ENCODE data around the gene OR2AE1. TPM values are rescaled to one million over a fixed set of nuclear protein-coding genes. Genes with fewer than 3 reads are reported as not detected.

The OR2AE1 gene
- total RNA-seq, 2 donors from 2014 or later, result 0.43 TPM; not detected in 1

DNA sequence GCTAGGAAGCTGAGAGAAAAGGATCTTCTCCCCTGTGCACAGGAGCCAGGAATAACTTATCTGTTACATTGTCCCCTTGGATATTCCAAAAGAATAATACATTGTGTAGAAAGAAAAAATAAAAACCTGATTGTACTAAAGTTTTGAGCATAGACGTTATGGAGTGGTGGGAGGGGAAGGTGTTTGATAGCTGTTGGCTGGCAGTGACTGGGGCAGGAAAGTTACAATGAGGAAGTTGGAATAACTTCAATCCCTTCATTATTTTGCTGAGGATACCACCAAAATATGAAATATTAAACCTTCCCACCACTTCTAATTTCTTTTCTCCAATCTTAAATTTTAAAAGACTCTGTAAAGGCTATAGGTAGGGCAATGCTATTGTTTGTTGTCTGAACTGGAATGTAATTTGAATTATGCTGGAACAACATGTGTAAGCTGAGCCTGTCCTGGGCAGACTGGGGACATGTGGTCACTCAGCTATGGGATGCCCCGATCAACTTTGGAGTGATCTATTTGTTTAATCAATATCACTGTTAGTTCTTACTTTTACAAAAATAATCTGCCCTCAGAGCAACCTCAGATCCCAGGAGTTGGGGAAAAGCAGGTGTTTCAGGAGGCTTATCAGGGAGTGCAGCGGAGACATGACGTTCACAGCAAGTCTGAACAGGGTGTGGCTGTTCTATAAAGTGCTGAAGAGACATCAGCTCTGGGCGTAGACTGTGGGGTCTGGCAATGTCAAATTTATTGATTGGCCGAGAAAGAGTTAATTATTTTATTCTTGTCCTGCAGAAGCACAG is 28.2 kb downstream of the OR2AE1 start:
- no peak for DNase-seq (ENCODE audit: low spot score)
- Histone ChIP-seq H3K27ac (no peak overlapping the region), H3K27me3 (no peaks in the 10 kb centered on the region), H3K4me1 (no peaks in the 10 kb centered on the region), H3K9me3 (no peaks in the 10 kb centered on the region), H3K4me3 (no peak overlapping the region), H3K36me3 (no peaks in the 10 kb centered on the region)
- TF ChIP-seq, protein P1, sequence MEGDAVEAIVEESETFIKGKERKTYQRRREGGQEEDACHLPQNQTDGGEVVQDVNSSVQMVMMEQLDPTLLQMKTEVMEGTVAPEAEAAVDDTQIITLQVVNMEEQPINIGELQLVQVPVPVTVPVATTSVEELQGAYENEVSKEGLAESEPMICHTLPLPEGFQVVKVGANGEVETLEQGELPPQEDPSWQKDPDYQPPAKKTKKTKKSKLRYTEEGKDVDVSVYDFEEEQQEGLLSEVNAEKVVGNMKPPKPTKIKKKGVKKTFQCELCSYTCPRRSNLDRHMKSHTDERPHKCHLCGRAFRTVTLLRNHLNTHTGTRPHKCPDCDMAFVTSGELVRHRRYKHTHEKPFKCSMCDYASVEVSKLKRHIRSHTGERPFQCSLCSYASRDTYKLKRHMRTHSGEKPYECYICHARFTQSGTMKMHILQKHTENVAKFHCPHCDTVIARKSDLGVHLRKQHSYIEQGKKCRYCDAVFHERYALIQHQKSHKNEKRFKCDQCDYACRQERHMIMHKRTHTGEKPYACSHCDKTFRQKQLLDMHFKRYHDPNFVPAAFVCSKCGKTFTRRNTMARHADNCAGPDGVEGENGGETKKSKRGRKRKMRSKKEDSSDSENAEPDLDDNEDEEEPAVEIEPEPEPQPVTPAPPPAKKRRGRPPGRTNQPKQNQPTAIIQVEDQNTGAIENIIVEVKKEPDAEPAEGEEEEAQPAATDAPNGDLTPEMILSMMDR (IDR thresholded peaks at IDR 0.05), result no peak

DNA sequence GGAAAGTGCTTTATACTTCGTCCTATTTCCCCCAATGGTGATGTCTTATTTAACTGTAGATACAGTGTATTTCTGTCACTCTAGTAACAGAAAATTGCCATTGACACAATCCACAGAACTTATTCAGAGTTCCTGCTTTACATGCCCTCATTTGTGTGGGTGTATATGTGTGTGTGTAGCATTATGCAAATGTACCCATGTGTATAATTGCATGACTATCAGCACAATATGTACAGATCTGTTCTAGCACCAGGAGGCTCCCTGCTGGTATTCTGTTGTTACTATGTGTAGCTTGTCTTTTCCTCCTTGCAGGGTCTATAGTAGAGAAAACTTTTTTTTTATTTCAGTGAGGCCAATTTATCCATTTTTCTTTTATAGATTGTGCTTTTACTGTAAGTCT is 32.5 kb downstream of the OR2AE1 start:
- no peaks in the 10 kb centered on the region for H3K4me1 ChIP-seq
- TF ChIP-seq, protein P1 (IDR thresholded peaks at IDR 0.05), result no peak

DNA sequence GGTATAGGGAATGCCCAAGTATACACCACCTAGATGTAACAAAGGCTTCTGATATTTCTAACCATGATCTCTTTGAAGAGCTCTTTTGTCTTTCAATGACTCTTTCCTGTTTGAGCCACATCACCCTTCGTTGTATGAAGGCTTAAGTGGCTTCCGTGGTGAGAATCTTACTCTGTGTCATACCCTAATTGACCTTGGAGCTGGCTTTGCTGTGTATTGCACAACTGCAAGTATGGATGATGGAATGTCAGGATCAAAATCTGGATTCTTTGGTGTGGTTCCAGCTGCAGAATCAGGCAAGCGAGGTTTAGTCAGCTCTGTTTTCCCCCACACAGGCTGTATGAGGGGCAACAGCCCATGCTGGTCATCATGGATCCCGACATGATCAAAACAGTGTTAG is 33.0 kb downstream of the OR2AE1 start:
- no peak overlapping the region for H3K4me3 ChIP-seq
- no peaks in the 10 kb centered on the region for H3K27me3 ChIP-seq
- H3K27ac ChIP-seq, result no peak overlapping the region
- no peaks in the 10 kb centered on the region for H3K9me3 ChIP-seq
- H3K4me1 ChIP-seq, result no peaks in the 10 kb centered on the region
- H3K36me3 ChIP-seq, result no peaks in the 10 kb centered on the region
- TF ChIP-seq, protein P1 (IDR thresholded peaks at IDR 0.05), result no peak
- DNase-seq (ENCODE audit: low spot score), result no peak

More for the DNA sequence above, 32.5 kb downstream of the OR2AE1 start:
- H3K27me3 ChIP-seq, result no peaks in the 10 kb centered on the region
- no peaks in the 10 kb centered on the region for H3K36me3 ChIP-seq
- H3K27ac ChIP-seq, result no peak overlapping the region
- no peak overlapping the region for H3K4me3 ChIP-seq
- no peak for DNase-seq (ENCODE audit: low spot score)
- H3K9me3 ChIP-seq, result no peaks in the 10 kb centered on the region

DNA sequence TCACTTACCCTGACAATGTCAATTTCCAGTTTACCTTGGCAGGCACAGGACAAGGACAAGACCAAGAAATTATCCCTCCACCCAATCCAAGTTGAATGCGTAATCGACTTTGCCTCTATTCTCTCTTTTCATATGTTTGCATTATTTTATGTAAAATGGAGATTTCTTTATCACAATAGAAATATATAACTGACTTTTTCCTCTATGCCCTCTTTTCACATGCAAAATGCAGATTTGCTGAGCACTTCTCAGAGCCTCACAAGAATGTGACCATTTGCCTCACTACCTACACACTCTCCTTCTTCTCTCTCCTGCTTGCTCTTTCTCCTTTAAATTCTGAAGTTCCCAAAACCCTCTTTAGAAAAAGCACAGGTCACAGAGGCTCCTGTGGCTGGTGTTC is 33.9 kb downstream of the OR2AE1 start:
- TF ChIP-seq, protein P1 (IDR thresholded peaks at IDR 0.05), result no peak
- Histone ChIP-seq H3K4me3 (no peak overlapping the region), H3K27me3 (no peaks in the 10 kb centered on the region), H3K36me3 (no peaks in the 10 kb centered on the region), H3K27ac (no peak overlapping the region), H3K9me3 (no peaks in the 10 kb centered on the region), H3K4me1 (no peaks in the 10 kb centered on the region)
- DNase-seq (ENCODE audit: low spot score), result no peak

DNA sequence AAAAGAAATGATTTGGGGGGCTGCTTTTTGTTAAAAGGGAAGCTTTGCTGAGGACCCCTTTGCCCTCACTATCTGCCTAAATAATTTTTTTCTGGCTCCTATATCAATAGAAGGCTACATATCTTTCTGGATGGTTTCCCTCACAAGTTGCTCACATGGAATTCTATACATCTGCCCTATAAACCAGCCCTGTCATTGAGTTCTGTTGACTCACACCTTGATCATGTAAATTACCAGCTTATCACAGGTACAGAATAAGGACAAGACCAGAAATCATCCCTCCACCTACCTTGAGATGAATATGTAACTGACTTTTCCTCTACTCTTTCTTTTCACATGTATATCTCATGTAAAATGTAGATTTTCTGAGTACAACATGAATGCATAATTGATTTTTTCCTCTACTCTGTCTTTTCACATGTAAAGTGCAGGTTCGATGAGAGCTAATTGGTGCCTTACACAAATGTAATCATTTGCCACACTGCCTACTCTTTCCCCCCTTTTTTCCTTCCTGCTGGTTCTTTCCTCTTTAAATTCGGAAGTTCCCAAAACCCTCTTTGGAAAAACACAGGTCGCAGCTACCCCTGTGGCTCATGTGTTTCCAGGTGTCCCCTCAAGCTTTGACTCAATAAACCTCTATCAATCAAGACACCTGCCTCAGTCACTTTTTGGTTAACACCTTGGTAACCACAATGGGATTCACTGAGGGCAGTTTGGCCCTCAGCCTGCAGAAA is 36.5 kb downstream of the OR2AE1 start:
- TF ChIP-seq, protein P1 (IDR thresholded peaks at IDR 0.05), result no peak
- H3K27me3 ChIP-seq, result no peaks in the 10 kb centered on the region
- H3K9me3 ChIP-seq, result no peaks in the 10 kb centered on the region
- no peaks in the 10 kb centered on the region for H3K4me1 ChIP-seq
- H3K36me3 ChIP-seq, result no peaks in the 10 kb centered on the region
- H3K4me3 ChIP-seq, result no peak overlapping the region
- H3K27ac ChIP-seq, result no peak overlapping the region
- DNase-seq (ENCODE audit: low spot score), result no peak
